Endothelial cell of umbilical vein (primary cell): Measurements from ENCODE around the gene MRGPRE.

Experiments
- CTCF ChIP-seq, 2 donors: IDR thresholded peaks; 1 replicate in 1 of 2; 2 replicates in 1 of 2; pipeline ENCODE4 v1.5.1; 2011; ENCODE audit warnings: low read length in 2 of 2, mild to moderate bottlenecking in 2 of 2, moderate library complexity in 2 of 2, control low read depth in 1 of 2, inconsistent platforms in 1 of 2, low read depth in 1 of 2; ENCODE audit not compliant: insufficient read depth in 1 of 2; ENCODE audit errors: extremely low read depth in 1 of 2
- POLR2A ChIP-seq: IDR thresholded peaks from 2 replicates; pipeline ENCODE4 v1.6.1; 2012; ENCODE audit warnings: low read depth, mild to moderate bottlenecking, control low read depth, low read length
- TF ChIP-seq, protein P1 (sequence below): IDR thresholded peaks from 2 replicates; pipeline ENCODE4 v1.6.1; 2011; ENCODE audit not compliant: insufficient read depth, insufficient read length

DNA sequence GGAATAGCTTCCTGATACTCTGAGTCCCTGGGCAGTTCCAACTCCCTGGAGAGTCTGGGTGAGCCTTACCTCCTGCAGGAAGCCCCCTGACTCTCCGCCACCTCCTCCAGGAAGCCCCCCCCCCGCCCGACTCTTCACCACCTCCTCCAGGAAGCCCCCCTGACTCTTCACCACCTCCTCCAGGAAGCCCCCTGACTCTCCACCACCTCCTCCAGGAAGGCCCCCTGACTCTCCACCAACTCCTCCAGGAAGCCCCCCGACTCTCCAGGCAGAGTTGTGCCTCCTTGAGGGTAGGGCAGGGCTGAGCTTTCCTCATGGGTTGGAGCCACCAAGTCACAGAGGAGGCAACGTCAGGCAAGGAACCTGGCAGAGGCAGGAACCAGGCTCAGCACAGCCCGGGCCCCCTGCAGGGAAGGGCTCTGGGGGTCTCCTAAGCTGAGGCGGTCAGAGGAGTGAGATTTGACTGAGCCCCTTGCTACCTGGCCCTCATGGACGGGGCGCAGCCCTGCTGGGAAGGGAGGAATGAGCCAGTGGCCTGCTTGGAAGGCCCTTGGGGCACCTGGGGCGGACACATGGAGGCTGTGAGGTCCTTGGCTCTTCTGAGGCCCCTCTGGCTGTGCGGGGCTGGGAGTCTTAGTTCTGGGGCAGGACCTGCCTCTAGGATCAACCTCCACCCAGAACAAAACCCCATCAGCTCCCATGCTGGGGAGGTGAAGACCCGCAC is 31.7 kb downstream of the MRGPRE start:
- TF ChIP-seq CTCF (IDR thresholded peaks at IDR 0.05; ENCODE audit: extremely low read depth in 1 of 2, insufficient read depth in 1 of 2, low read depth in 1 of 2, low read length in 2 of 2) (no peak), POLR2A (no peak)
- TF ChIP-seq, protein P1, sequence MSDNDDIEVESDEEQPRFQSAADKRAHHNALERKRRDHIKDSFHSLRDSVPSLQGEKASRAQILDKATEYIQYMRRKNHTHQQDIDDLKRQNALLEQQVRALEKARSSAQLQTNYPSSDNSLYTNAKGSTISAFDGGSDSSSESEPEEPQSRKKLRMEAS, result no peak
